ENCODE data around the gene GPR132. TPM values are rescaled to one million over a fixed set of nuclear protein-coding genes. Genes with fewer than 3 reads are reported as not detected.

The GPR132 gene
- total RNA-seq, 1 donor from 2014 or later, result 48.5 TPM

GRCh38 chr14:105075379-105076295 is 10.4 kb upstream of the GPR132 start:
- ATAC-seq (ENCODE audit: low read depth) (peak; percentile 62), DNase-seq (peak; percentile 40)
- ChIA-PET CTCF (interaction anchor here (1.4 to 2.6 kb wide), 4 partner anchors 11 to 30 kb away, joined by 4 to 12 read pairs (median 10); no protein-coding TSS in a partner anchor), POLR2A (interaction anchor here (1.5 to 3.5 kb wide), 4 partner anchors 10 to 28 kb away, joined by 3 to 38 read pairs (median 14); partner anchors contain the start of gene GPR132)
- H3K36me3 Mint-ChIP-seq (ENCODE audit: low read depth), result no peaks in the 10 kb centered on the region
- TF ChIP-seq CTCF (IDR thresholded peaks at IDR 0.05), result no peak
- H3K27me3 Mint-ChIP-seq, result no peaks in the 10 kb centered on the region
- no peaks in the 10 kb centered on the region for H3K9me3 Mint-ChIP-seq
- no peak overlapping the region for H3K27ac Mint-ChIP-seq
- no peak overlapping the region for H3K4me3 Mint-ChIP-seq
- intact Hi-C loops (cut with micrococcal nuclease), result no loop called here
- H3K4me1 Mint-ChIP-seq, result peaks cover 48% of the 10 kb centered on the region

GRCh38 chr14:105074601-105075053 is 9.4 kb upstream of the GPR132 start:
- no peak overlapping the region for H3K27ac Mint-ChIP-seq
- H3K4me3 Mint-ChIP-seq, result no peak overlapping the region
- TF ChIP-seq CTCF (IDR thresholded peaks at IDR 0.05), result no peak
- no peaks in the 10 kb centered on the region for H3K9me3 Mint-ChIP-seq
- peaks cover 58% of the 10 kb centered on the region for H3K4me1 Mint-ChIP-seq
- DNase-seq (peak; percentile 14), ATAC-seq (ENCODE audit: low read depth) (no peak)
- H3K27me3 Mint-ChIP-seq, result no peaks in the 10 kb centered on the region
- intact Hi-C loops (cut with micrococcal nuclease), result no loop called here
- ChIA-PET CTCF (interaction anchor here (1.5 to 2.6 kb wide), 4 partner anchors 16 to 99 kb away, joined by 3 to 12 read pairs (median 8); no protein-coding TSS in a partner anchor), POLR2A (interaction anchor here (0.5 to 3.5 kb wide), 5 partner anchors 9 to 90 kb away, joined by 3 to 38 read pairs (median 14); partner anchors contain the start of gene GPR132)
- H3K36me3 Mint-ChIP-seq (ENCODE audit: low read depth), result no peaks in the 10 kb centered on the region

- POLR2A ChIA-PET, result interaction anchor here (0.5 to 3.5 kb wide), 4 partner anchors 9 to 89 kb away, joined by 4 to 38 read pairs (median 14); partner anchors contain the start of gene GPR132
- no peak for ATAC-seq (ENCODE audit: low read depth)
- H3K4me1 Mint-ChIP-seq, result peaks cover 65% of the 10 kb centered on the region
- no peak for TF ChIP-seq CTCF (IDR thresholded peaks at IDR 0.05)
- no peaks in the 10 kb centered on the region for H3K27me3 Mint-ChIP-seq
- CTCF ChIA-PET, result interaction anchor here (0.7 to 2.6 kb wide), 4 partner anchors 16 to 98 kb away, joined by 3 to 12 read pairs (median 8); no protein-coding TSS in a partner anchor
- no peak overlapping the region for H3K4me3 Mint-ChIP-seq
- H3K27ac Mint-ChIP-seq, result no peak overlapping the region
- no peak for DNase-seq
- no peaks in the 10 kb centered on the region for H3K9me3 Mint-ChIP-seq
- no peaks in the 10 kb centered on the region for H3K36me3 Mint-ChIP-seq (ENCODE audit: low read depth)
- intact Hi-C loops (cut with micrococcal nuclease), result no loop called here
These were observed 8.7 kb upstream of the GPR132 start for GRCh38 chr14:105073720-105074600.

GRCh38 chr14:105072892-105073719 is 7.9 kb upstream of the GPR132 start:
- ChIA-PET CTCF (interaction anchor here (1.4 to 2.9 kb wide), 3 partner anchors 14 to 97 kb away, joined by 3 to 18 read pairs (median 5); no protein-coding TSS in a partner anchor), POLR2A (interaction anchor here (0.7 to 3.0 kb wide), 4 partner anchors 11 to 53 kb away, joined by 3 to 26 read pairs (median 8); no protein-coding TSS in a partner anchor)
- H3K36me3 Mint-ChIP-seq (ENCODE audit: low read depth), result no peaks in the 10 kb centered on the region
- no peak overlapping the region for H3K27ac Mint-ChIP-seq
- intact Hi-C loops (cut with micrococcal nuclease), result no loop called here
- no peak for DNase-seq
- no peaks in the 10 kb centered on the region for H3K9me3 Mint-ChIP-seq
- no peak for TF ChIP-seq CTCF (IDR thresholded peaks at IDR 0.05)
- no peak overlapping the region for H3K4me3 Mint-ChIP-seq
- H3K27me3 Mint-ChIP-seq, result no peaks in the 10 kb centered on the region
- ATAC-seq (ENCODE audit: low read depth), result no peak
- peaks cover 69% of the 10 kb centered on the region for H3K4me1 Mint-ChIP-seq

All from activated B cell treated with CpG ODN at 0.5 μM for 24 hours (primary cell).